OCI-M1 (cell line): ENCODE results near the gene MAP2K5.

Source experiments
- DNase-seq: peaks from one replicate; lab custom pipeline; 2025; lab: John Stamatoyannopoulos, UW

MAP2K5 gene

DNA sequence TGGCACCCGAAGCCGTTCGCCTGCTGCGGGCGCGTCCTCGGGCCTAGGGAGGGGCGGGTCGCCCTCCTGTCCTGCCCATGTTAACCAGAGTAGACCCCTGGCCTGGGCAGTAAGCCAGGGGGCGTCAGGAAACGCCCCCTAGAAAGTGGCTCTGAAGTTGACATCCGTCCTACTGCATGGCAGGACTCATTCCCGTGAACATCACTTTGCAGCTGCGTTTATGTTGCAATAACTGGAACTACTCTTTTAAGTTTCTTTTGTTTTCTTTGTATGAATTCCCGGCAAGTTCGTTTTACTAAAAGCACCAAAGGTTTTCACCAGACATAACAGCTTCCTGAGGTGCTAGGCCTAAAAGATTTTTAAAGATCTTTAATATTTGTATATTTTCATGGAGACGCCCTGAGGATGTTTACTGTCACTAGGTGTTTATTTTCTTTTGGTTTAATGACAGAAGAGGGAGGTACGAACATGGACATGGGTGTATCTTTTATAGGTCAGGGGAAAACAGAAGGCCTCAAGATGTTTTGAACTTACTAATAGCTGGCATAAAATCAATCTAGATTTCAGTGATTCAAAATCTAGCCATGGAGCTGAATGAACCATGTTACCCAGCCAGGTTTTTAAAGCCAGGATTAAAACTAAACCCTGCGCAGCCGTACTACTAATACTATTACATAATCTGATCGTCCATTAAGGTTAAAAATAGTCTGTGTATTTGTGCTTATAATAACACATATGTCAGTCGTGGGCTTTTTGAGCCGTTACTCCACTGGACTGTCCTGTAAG is 20.5 kb upstream of the MAP2K5 start:
- DNase-seq = peak; percentile 61

DNA sequence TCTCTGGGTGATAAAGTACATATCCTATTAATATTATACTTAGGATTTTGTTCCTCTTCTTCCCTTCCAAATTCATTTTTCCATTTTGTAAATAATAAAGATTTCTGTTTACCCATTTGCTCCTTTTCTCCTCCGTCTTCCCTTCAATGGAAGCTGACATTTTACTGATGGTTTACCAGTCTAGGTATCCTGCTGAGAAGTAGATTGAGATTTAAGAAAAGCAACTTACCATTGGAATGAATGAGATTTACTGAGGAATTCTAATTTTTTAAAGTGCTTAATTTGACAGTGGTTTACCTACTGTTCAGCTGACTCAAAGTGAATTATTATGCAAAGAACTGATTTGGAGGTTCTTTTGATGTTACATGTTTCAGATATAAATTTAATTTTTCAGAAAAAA is 19.2 kb upstream of the MAP2K5 start:
- no peak for DNase-seq

DNA sequence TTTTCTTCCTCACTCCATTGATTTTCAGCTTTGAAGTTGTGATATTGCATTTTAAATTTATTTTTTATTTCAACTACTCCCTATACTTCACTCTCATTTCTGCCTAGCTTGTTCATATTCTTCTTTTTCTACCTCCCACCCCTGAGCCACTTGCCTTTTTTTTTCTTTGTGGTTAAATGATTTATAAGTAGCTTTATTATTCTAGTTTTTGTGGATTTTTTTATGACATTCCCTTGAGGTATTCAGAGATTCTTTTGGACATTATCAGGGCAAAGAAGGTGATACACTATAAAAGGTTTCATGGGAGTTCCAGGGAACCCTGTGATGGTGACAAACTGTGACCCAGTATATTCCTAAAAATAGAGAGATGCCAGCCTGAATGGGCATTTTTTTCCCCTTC is 18.3 kb upstream of the MAP2K5 start:
- no peak for DNase-seq

DNA sequence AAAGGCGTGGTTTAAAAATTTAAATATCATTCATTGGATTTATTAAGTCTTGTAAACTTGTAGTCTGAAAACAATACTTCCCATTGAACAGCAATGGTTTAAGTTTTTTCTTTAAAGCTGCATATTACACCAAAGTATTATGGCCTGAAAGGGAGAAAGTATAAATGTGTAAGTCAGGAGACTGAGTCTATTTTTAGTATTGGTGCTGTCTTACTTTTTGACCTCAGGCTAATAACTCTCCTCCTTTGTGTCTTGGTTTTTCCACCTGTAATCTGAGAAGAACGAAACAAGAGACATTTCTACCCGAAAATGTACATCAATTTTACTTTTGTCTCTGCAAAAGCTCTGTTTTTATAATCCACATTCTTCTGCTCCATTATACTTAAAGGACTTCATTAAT is 14.0 kb upstream of the MAP2K5 start:
- DNase-seq = no peak

DNA sequence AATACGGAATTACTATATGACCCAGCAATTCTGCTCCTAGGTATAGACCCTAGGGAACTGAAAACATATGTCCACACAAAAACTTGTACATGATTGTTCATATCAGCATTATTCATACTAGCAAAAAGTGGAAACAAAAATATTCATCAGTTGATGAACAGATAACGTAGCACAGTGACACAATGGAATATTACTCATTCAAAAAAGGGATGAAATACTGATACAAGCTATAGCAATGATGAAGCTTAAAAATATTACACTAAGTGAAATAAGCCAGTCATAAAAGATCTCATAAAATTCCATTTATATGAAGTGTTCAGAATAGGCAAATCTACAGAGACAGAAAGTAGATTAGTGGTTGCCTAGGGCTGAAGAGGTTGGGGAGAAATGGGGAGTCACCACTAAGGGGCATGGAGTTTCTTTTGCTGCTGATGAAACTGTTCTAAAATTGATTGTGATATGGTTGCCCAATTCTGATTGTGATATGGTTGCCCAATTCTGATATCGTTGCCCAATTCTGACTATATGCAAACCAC is 11.1 kb upstream of the MAP2K5 start:
- DNase-seq = peak; percentile 7

DNA sequence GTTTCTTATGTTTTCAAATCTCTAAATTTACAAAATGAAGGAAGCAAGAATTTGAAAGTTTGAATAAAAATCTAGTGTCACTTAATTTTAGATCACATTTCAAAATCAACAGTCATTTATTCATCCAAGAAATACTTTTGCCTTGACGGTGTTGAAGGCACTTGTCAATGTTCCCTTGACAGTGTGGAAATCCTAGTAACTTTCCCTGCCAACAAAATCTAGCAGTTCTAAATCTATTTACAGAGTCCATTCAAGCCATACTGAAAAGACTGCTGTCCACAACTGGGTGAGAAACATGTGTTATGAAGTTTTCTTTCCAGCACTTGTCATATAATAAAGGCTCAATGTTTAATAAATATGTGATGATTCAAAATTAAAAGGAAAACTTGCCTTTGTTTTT is 8.6 kb upstream of the MAP2K5 start:
- DNase-seq = peak; percentile 4

DNA sequence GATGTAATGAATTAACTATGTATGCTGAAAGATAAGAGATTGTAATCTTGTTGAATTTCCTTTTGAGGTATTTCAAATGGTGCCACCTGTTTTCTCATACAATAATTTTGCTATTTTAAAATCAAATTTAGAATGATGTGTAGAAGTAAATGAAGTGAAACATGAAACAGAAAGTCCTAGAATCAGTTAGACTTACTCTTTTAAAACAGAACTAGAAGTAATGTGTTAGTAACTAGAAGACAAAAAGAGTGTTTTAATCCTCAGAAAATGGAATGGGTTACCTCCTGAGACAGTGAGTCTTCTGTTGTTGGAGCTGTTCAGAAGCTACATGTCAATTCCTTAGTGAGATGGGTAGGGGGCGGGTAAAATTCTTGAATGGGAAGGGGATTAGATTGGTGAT is 8.1 kb upstream of the MAP2K5 start:
- DNase-seq = no peak

DNA sequence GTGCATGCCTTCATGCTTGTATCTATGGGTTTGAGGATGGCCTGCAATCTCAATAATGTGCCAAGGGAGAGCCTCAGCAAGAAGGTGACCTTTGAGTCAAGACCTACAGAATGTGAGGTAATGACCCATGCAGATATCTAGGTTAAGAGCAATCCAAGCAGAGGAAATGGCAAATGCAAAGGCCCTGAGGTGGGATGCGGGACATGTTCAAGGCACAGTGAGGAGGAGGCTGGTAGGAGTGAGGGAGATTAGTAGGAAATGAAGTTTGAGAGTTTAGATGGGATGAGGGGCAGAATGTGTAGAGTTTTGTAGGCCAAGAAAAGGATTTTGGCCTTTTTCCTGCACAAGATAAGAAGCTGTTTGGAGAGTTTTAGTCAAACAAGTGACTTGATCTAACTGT is 4.7 kb upstream of the MAP2K5 start:
- no peak for DNase-seq

DNA sequence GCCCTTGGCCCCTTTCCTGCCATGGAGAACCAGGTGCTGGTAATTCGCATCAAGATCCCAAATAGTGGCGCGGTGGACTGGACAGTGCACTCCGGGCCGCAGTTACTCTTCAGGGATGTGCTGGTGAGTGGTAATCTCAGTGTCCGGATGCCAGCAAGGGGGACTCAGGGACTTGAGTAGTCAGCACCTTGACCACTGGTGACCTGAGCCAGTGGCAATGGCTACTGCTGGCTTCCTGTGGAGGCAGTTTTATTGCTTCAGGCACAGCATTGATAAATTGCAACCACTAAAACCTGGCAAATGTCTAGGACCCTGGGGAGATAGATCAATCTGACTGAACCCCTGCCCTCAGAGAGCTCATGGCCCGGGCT is 830 bp downstream of the MAP2K5 start:
- peak; percentile 44 for DNase-seq

DNA sequence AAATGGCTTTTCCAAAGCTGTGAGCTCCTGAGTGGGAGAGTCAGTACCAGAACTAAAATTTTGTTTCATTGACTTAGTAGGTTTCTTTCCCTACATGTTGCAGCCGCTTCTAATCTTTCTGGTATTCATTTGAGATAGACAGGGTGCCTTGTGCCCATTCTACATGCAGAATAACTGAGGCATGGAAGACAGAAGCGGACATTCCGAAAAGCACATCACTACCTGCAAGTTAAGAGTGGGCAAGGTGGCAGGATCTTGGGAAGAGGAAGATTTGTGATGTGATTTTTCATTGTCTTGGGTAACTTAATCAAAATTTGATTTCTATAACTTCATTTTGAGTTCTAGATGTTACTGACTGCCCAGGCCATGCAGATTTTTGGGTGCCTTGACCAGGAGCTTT is 2.0 kb downstream of the MAP2K5 start:
- DNase-seq = no peak

DNA sequence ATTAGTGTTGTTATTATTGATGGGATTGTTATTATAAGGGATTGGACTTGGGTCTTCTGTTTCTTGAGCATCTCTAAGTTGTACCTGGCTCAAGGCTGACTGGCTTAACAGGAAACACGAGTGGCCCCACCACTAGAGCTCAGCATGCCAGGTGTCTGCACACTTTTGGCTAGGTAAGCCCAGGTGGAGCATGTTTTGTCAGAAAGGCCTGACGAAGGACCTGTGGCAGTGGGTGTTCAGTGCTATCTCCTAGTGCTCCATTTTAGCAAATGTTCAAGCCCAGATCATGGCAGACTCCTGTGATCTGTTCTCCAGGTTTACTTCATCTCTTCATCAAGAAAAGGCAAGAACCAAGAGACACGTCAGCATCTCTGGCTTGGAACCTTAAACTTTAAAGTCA is 3.4 kb downstream of the MAP2K5 start:
- no peak for DNase-seq

DNA sequence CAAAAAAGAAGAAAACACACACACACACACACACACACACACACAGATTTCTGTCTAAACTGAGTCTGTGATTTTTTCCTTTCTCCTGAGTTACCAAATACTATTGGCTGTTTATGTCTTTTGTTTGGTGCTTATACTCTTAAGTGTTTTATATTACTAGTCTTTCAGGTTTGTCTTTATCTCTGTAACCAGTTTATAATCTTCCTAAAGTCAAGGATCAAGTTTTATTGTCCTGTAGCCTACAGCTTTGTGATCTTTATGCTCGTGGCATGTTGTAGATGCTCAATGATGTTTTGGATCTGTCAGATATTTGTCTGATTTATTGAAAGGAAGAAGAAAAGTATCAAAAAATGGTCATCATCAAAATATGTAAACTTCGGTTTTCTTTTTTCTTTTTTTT is 4.6 kb downstream of the MAP2K5 start:
- DNase-seq = no peak

DNA sequence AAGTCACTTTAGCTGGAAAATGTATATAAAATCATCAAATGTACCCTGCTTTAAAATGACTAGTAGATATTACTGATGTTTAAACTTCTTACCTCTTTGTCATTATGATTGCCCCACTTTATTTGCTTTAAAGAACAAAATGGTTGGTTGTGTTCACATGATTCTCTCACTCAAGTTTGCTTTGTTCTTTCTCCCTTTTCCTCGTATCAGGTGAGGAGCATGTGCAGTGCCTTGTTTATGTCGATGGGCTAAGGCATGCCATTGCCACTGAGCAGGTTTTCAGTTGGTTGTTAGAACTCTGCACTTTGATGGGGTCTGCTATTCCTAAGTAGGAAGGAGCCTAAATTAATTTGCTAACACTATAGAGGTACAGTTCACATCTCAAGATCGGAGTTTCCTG is 5.3 kb downstream of the MAP2K5 start:
- no peak for DNase-seq

DNA sequence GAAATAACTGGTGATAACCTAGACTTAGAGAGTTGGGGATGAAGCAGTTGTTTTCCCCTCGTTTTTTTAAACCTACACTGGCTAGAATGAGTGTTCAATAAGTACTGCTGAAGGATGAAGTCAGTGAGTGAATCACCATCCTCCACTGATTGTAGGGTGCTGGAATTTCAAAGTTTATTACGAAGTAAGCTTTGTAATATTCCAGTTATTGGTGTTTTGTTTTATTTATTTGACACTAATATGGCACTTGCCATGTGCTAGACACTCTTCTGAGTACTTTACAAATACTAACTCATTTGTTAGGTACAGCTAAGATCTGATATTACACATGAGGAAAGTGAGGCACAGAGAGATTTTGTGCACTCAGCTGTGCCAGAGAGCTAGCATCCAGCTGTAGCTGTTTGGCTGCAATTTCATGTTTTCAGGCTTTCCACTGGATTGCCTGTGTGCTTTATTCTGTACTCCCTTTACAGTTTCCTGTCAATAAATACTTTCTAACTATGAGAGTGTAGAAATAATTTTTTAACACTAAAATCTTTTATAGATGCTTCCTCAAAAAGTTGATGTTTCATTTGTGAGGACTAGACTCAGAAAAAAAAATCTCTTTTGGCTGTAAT is 5.8 kb downstream of the MAP2K5 start:
- no peak for DNase-seq

DNA sequence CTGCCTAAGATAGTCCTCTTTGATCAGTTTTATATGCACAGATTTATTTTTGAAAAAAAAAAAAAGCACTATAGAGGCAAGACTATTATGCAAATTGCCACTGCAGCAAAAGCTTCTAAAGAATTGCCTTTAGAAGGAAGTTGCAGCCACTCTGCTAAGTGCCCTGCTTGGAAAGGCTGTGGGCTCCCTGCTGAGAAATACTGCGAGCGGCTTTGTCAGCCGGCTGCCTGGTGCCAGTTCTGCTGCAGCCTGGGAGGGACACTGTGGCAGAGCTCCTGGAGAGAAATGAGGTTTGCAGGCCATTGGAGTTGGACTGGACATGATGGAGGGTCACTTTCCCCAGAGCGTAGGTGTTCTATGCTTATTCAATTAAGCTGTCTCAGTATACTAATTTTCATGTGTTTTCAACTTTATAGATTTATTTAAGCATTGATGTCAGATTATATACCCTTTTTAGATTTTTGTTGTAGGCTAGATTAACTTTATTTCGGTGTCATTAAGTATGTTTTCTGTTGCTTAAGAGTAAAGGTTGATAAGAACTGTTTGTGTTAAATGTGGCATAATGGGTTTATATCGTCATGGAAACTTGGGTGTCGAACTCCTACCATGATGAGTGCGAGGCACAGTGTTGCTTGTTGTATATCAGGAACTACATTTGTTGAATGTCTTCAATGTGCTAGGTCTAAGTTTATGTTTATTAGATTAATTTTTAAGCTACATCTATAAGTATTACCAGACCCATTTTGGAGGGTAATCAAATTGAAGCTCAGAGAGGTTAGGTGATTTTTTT is 6.6 kb downstream of the MAP2K5 start:
- DNase-seq = no peak

DNA sequence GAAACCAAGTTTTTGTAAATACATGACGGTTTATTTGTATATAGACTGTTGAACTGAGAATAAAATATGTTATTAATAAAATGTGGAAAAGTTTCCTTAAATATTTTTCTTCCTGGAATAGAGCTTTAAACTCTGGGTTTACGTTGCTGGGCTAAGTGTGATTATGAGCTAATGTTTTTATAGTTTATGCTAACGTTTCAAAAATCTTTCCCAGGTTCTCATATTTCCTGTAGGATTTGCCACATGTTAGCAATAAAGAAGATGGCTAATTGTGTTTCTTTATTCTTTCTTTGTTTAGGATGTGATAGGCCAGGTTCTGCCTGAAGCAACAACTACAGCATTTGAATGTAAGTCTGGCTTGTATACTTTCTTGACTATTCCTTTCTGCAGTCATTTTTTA is 7.2 kb downstream of the MAP2K5 start:
- DNase-seq = no peak

DNA sequence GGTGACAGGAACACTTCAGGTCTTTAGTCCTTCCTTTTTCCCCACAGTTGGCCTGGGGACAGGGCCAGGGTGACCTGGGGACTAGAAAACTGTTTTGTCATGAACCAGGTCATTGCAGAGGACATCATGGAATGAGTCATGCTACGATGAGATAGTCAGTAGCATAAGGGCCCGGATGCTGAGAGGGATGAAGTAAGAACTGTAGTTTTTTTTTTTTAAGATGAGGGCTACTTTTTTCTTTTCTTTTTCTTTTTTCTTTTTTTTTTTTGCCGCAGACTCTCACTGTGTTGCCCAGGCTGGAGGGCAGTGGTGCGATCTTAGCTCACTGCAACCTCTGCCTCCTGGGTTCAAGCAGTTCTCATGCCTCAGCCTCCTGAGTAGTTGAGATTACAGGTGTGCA is 8.0 kb downstream of the MAP2K5 start:
- peak; percentile 22 for DNase-seq

DNA sequence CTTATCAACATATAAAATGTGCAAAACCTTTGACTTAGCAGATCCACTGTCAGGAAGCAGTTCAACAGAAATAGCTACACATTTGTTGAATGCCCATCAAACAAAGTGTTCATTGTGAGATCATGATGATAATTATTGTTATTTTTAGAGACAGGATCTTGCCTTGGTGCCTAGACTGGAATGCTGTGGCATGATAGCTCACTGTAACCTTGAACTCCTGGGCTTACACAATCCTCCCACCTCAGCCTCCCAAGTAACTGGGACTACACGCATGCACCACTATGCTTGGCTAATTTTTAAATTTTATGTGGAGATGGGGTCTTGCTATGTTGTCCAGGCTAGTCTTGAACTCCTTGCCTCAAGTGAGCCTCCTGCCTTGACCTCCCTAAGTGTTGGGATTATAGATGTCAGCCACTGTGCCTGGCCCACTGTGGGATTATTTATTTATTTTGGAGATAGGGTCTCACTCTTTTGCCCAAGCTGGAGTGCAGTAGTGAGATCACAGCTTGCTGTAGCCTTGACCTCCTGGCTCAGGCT is 8.8 kb downstream of the MAP2K5 start:
- DNase-seq = no peak

DNA sequence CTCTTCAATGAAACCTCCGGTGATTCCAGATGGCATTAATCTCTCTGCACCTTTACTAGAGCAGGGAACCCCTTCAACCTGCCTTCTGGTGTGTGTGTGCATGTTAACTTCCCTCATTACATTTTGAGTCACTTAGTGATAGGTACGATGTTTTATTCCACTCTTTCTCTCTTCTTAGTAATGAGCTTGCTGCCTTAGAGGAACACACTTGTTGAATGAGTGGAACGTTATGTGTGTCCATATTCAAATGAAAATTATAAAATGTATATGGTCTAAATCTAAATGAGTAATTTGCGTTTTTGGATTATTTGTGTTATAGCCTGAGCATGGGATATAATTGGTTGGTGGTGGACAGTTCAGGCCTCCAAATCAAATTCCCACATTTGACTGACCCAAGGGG is 12.1 kb downstream of the MAP2K5 start:
- DNase-seq = no peak

DNA sequence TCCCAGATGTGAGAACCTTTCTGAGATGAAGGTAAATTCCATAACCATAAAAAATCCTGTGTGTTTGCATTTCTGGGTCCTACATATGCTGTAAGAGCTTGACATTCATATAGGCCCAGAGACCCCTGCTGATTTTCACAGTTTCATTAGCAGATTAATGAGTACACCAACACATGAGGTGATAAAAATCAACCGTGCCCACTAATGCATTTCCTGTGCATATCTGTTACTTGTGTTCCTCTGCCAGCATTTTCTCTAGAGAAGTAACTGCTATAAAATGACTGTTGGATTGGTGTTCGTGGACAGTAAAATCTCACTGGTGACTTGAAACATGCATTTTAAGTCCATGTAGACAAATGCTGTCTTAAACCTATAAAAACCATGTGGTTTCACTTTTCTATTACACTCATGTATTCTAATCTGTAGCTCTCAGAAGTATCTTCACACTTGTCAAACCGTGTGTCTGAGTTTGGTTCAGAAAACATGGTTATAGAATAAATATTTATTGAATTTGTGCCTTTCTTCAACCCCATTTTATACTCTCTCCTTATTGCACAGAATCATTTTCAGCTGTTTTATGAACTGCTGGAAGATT is 14.6 kb downstream of the MAP2K5 start:
- DNase-seq = peak; percentile 10

DNA sequence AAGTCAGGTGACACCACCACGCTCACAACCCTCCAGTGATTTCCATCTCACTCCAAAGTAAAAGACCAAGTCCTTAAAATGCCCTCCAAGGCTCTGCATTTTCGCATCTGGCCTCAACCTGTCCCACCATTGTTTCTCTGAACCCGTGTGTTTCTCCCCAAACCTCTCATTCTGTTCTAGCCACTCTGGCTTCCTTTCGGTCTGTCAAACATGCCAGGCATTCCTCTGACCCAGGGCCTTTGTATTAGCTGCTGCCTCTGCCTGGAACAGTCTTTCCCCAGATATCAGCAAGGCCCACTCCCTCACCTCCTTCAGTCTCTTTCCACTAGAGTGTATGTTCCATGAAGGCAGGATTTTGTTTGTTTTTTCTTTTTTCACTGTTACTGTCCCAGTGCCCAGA is 16.0 kb downstream of the MAP2K5 start:
- no peak for DNase-seq

DNA sequence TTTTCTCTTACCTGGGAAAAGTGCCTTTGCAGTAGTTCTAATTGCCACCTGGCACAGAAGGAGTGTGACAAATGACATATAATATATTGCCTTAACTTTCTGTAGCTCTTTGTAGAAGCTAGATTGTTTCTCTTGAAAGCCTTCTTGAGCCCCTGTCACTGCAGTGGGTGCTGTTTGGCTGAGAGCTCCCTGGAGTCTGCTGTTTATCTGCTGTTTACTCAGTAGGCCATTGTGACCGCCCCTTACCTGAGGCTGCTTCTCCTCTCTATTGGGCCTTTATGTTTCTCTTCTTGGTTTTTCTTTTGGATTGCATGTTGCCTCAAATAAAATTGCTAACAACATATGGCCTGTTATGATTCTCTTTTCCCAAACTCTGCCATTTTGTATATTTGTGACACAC is 16.7 kb downstream of the MAP2K5 start:
- DNase-seq = no peak
